Karpas-422 (cell line): ENCODE data around the gene FANCG. TPM values are rescaled to one million over a fixed set of nuclear protein-coding genes. Genes with fewer than 3 reads are reported as not detected.
A peak's percentile ranks its signal among the peaks of the same experiment; 100 is the strongest.

Source experiments
- DNase-seq: peaks from one replicate; pipeline ENCODE4 v3.0.0-alpha.2; 2015
- H2AFZ ChIP-seq: fragments of 200-600 bp; sonication (generic); 2 replicates; pipeline ENCODE4 v1.6.1; 2014; ENCODE audit warnings: antibody characterized with exemption, low read length, mixed read lengths
- H3K27ac ChIP-seq: fragments of 200-600 bp; sonication (generic); 2 replicates; pipeline ENCODE4 v1.5.1; 2014; ENCODE audit warnings: mild to moderate bottlenecking, low read length, moderate library complexity
- H3K27me3 ChIP-seq: fragments of 200-600 bp; sonication (generic); 2 replicates; pipeline ENCODE4 v1.6.1; 2014; ENCODE audit warnings: low read length, mixed read lengths
- H3K36me3 ChIP-seq: fragments of 200-600 bp; sonication (generic); 2 replicates; pipeline ENCODE4 v1.6.1; 2014; ENCODE audit warnings: low read length, mixed read lengths; ENCODE audit not compliant: insufficient read depth
- H3K4me1 ChIP-seq: fragments of 200-600 bp; sonication (generic); 2 replicates; pipeline ENCODE4 v1.6.1; 2014; ENCODE audit warnings: mild to moderate bottlenecking, low read length, mixed read lengths
- H3K4me2 ChIP-seq: fragments of 200-600 bp; sonication (generic); 2 replicates; pipeline ENCODE4 v1.6.1; 2014; ENCODE audit warnings: low read length, low read depth, mild to moderate bottlenecking; ENCODE audit not compliant: poor library complexity, severe bottlenecking
- H3K4me3 ChIP-seq: fragments of 200-600 bp; sonication (generic); 2 replicates; pipeline ENCODE4 v1.5.1; 2014; ENCODE audit warnings: mild to moderate bottlenecking, antibody characterized with exemption, low read length, mixed read lengths
- H3K79me2 ChIP-seq: fragments of 200-600 bp; sonication (generic); 2 replicates; pipeline ENCODE4 v1.6.1; 2014; ENCODE audit warnings: mild to moderate bottlenecking, low read length, mixed read lengths
- H3K9ac ChIP-seq: fragments of 200-600 bp; sonication (generic); 2 replicates; pipeline ENCODE4 v1.6.0; 2014; ENCODE audit warnings: low read length
- H3K9me2 ChIP-seq: fragments of 200-600 bp; sonication (generic), shearing (Covaris generic); replicated peaks from 2 replicates; pipeline ENCODE4 v1.6.0; 2014; ENCODE audit warnings: mild to moderate bottlenecking, low read length, moderate library complexity; ENCODE audit not compliant: insufficient read depth
- H3K9me3 ChIP-seq: fragments of 300-700, 200-600 bp; sonication (generic); 2 replicates; pipeline ENCODE4 v1.6.1; 2014; ENCODE audit warnings: low read length, mixed read lengths
- H4K20me1 ChIP-seq: fragments of 200-600 bp; sonication (generic); 2 replicates; pipeline ENCODE4 v1.6.1; 2014; ENCODE audit warnings: mild to moderate bottlenecking, antibody characterized with exemption, low read length, low read depth; ENCODE audit not compliant: insufficient read depth
- total RNA-seq: library from RNA; depleted of rRNA; stranded (reverse); fragments of >200 nt; shearing (Covaris generic); gene quantifications from 2 replicates; pipeline ENCODE4 v1.2.3, GENCODE V29; 2014; ENCODE audit warnings: low replicate concordance

Gene FANCG
- total RNA-seq, 1 experiment from 2014 or later: 38.8 TPM

GRCh38 chr9:35051069-35051967, 28.4 kb downstream of the FANCG start:
- no peaks in the 10 kb centered on the region for H3K79me2 ChIP-seq
- peak; percentile 74 for DNase-seq
- H4K20me1 ChIP-seq: no peaks in the 10 kb centered on the region
- H3K36me3 ChIP-seq: peaks cover 35% of the 10 kb centered on the region; the same call in 1 of the 2 replicates
- H3K9me3 ChIP-seq: no peaks in the 10 kb centered on the region
- H2AFZ ChIP-seq: no peak overlapping the region
- H3K9me2 ChIP-seq: no peaks in the 10 kb centered on the region
- no peaks in the 10 kb centered on the region for H3K27me3 ChIP-seq
- no peaks in the 10 kb centered on the region for H3K4me1 ChIP-seq
- H3K4me2 ChIP-seq: no peak overlapping the region
- no peak overlapping the region for H3K27ac ChIP-seq
- no peak overlapping the region for H3K9ac ChIP-seq
- H3K4me3 ChIP-seq: no peak overlapping the region

GRCh38 chr9:35048511-35048910, 31.2 kb downstream of the FANCG start:
- Histone ChIP-seq H3K79me2 (no peaks in the 10 kb centered on the region), H3K9me3 (no peaks in the 10 kb centered on the region), H3K27ac (no peak overlapping the region), H3K9ac (no peak overlapping the region), H2AFZ (no peak overlapping the region), H3K4me3 (no peak overlapping the region), H3K9me2 (no peaks in the 10 kb centered on the region), H3K4me1 (no peaks in the 10 kb centered on the region), H4K20me1 (no peaks in the 10 kb centered on the region), H3K36me3 (peaks cover 24% of the 10 kb centered on the region; the same call in 1 of the 2 replicates), H3K27me3 (no peaks in the 10 kb centered on the region), H3K4me2 (no peak overlapping the region)
- DNase-seq: no peak

GRCh38 chr9:35044071-35044470, 35.7 kb downstream of the FANCG start:
- Histone ChIP-seq H3K4me1 (no peaks in the 10 kb centered on the region), H3K4me3 (no peak overlapping the region), H3K9ac (no peak overlapping the region), H3K36me3 (peaks cover 7% of the 10 kb centered on the region; the same call in 1 of the 2 replicates), H4K20me1 (no peaks in the 10 kb centered on the region), H3K4me2 (no peak overlapping the region), H3K79me2 (no peaks in the 10 kb centered on the region), H3K27ac (no peak overlapping the region), H3K27me3 (no peaks in the 10 kb centered on the region), H2AFZ (no peak overlapping the region), H3K9me2 (no peaks in the 10 kb centered on the region), H3K9me3 (no peaks in the 10 kb centered on the region)
- no peak for DNase-seq

- no peaks in the 10 kb centered on the region for H3K27me3 ChIP-seq
- H3K27ac ChIP-seq: no peak overlapping the region
- no peaks in the 10 kb centered on the region for H3K36me3 ChIP-seq
- H3K4me2 ChIP-seq: no peak overlapping the region
- no peak overlapping the region for H3K4me3 ChIP-seq
- no peaks in the 10 kb centered on the region for H4K20me1 ChIP-seq
- no peak for DNase-seq
- no peak overlapping the region for H2AFZ ChIP-seq
- H3K79me2 ChIP-seq: no peaks in the 10 kb centered on the region
- H3K9me3 ChIP-seq: no peaks in the 10 kb centered on the region
- no peaks in the 10 kb centered on the region for H3K4me1 ChIP-seq
- no peak overlapping the region for H3K9ac ChIP-seq
- H3K9me2 ChIP-seq: no peaks in the 10 kb centered on the region
Observed at GRCh38 chr9:35042891-35043545, 36.7 kb downstream of the FANCG start.

- H3K27ac ChIP-seq: no peak overlapping the region
Observed at GRCh38 chr9:35042081-35042604, 37.6 kb downstream of the FANCG start.

GRCh38 chr9:35035851-35036701, 43.7 kb downstream of the FANCG start:
- no peak overlapping the region for H3K9ac ChIP-seq
- H3K9me3 ChIP-seq: no peaks in the 10 kb centered on the region
- H3K27ac ChIP-seq: no peak overlapping the region
- H3K4me2 ChIP-seq: no peak overlapping the region
- no peaks in the 10 kb centered on the region for H3K4me1 ChIP-seq
- DNase-seq: no peak
- H3K36me3 ChIP-seq: peaks cover 6% of the 10 kb centered on the region; the same call in 1 of the 2 replicates
- no peak overlapping the region for H2AFZ ChIP-seq
- H3K9me2 ChIP-seq: no peaks in the 10 kb centered on the region
- H4K20me1 ChIP-seq: no peaks in the 10 kb centered on the region
- no peaks in the 10 kb centered on the region for H3K79me2 ChIP-seq
- no peaks in the 10 kb centered on the region for H3K27me3 ChIP-seq
- H3K4me3 ChIP-seq: no peak overlapping the region

More at GRCh38 chr9:35042081-35042604, 37.6 kb downstream of the FANCG start:
- no peaks in the 10 kb centered on the region for H3K79me2 ChIP-seq
- no peaks in the 10 kb centered on the region for H3K9me3 ChIP-seq
- no peaks in the 10 kb centered on the region for H3K36me3 ChIP-seq
- H3K9me2 ChIP-seq: no peaks in the 10 kb centered on the region
- DNase-seq: no peak
- no peaks in the 10 kb centered on the region for H4K20me1 ChIP-seq
- no peak overlapping the region for H3K4me3 ChIP-seq
- H3K4me1 ChIP-seq: no peaks in the 10 kb centered on the region
- no peaks in the 10 kb centered on the region for H3K27me3 ChIP-seq
- no peak overlapping the region for H3K9ac ChIP-seq
- H3K4me2 ChIP-seq: no peak overlapping the region
- H2AFZ ChIP-seq: no peak overlapping the region

GRCh38 chr9:35033101-35033500, 46.6 kb downstream of the FANCG start:
- H3K36me3 ChIP-seq: peaks cover 8% of the 10 kb centered on the region; the same call in 1 of the 2 replicates
- H3K9ac ChIP-seq: no peak overlapping the region
- no peaks in the 10 kb centered on the region for H3K9me3 ChIP-seq
- H4K20me1 ChIP-seq: no peaks in the 10 kb centered on the region
- H3K27ac ChIP-seq: no peak overlapping the region
- H3K4me3 ChIP-seq: no peak overlapping the region
- no peaks in the 10 kb centered on the region for H3K79me2 ChIP-seq
- no peaks in the 10 kb centered on the region for H3K9me2 ChIP-seq
- H3K4me2 ChIP-seq: no peak overlapping the region
- H3K27me3 ChIP-seq: no peaks in the 10 kb centered on the region
- peaks cover 22% of the 10 kb centered on the region for H3K4me1 ChIP-seq
- DNase-seq: no peak
- no peak overlapping the region for H2AFZ ChIP-seq
